ENCODE results near the gene HDDC2.

Gene HDDC2

DNA sequence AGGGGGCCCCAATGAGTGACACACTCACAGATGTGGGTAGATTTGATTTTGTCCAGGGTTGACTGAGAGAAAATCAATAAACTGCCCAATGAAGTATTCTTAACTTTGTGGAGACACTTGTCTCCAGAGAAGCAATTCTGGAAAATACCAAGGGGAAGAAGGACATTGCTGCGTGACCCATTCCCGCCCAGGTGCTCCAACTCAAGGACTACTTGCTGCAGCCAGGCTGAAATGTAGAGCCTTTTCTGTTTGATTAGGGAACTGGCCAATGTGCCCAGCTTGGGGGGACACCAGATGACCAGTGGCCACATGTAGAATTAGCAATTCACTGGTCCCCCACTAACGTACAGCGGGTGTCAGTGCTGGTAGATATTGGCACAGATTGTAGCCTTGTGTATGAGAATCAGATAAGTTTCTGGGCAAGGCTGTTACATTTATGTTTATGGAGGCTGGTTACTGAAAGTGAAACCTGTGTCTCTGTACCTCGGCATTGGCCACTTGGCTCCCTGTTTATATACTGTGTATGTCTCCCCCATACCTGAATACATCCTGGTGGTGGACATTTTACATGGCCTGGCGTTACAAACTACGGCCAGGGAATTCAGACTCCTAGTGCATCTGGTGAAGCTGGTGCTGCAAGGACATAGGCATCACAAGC is 32.3 kb downstream of the HDDC2 start:
- H3K27ac Mint-ChIP-seq, result no peak overlapping the region
- H3K9me3 Mint-ChIP-seq, result no peaks in the 10 kb centered on the region
- no peaks in the 10 kb centered on the region for H3K4me1 Mint-ChIP-seq
- H3K27me3 Mint-ChIP-seq, result no peaks in the 10 kb centered on the region
- peaks cover 33% of the 10 kb centered on the region for H3K36me3 Mint-ChIP-seq (ENCODE audit: low read depth)
- H3K4me3 Mint-ChIP-seq, result no peak overlapping the region
- ATAC-seq (no peak), DNase-seq (no peak)

DNA sequence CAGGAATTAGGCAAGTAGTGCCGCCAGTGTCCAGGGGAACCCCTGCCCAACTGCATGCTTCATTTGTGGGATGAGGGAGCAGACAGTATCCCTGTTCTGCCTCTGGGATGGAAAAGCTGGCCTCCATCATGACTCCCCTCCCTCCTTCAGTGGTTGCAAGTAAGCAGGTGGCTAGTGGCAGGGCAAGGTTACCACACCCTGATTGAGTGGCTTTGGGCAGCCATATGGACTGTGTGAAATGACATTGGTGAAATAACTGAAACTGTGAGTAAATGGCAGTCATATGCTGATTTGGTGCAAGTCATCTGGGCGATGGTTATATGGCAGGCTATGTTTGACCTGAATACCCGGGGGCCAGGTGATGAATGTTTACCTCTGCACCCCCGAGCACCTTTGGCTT is 33.0 kb downstream of the HDDC2 start:
- Mint-ChIP-seq H3K4me3 (no peak overlapping the region), H3K27ac (no peak overlapping the region), H3K4me1 (no peaks in the 10 kb centered on the region), H3K9me3 (no peaks in the 10 kb centered on the region), H3K36me3 (ENCODE audit: low read depth) (peaks cover 27% of the 10 kb centered on the region), H3K27me3 (no peaks in the 10 kb centered on the region)
- DNase-seq (no peak), ATAC-seq (no peak)

DNA sequence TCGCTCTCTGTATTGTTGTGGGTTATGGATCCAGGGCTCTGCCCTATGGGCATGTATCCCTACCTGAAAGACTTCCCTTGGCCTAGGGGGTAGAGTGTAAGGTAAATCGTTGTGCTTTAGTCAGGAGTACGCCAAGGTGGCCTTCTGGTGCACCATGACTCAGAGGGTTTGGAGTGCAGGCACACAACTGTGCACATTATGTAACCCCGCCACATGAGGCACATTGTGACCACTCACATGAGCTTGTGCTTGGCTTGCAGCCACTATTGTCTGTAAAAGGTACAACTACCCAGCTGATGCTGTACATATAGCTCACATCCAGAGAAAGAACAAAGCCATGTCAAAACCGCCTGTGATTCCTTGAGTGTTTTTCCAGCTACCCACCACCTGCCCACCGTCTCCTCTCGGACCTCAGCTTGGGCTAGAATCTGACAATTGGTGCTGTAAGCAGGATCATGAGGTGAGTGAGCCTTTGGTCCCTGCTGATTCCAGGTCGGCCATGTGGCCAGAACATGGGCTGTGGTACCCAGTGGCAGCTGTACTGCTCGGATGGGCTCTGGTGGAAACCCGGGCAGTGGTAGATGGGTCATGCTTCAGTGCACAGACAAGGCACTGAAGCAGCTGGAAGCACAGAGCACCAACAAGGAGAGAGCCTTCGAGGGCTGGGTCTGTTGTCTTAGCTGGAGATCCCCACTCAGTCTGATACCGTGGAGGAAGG is 33.8 kb downstream of the HDDC2 start:
- H3K27ac Mint-ChIP-seq, result no peak overlapping the region
- H3K4me1 Mint-ChIP-seq, result no peaks in the 10 kb centered on the region
- H3K4me3 Mint-ChIP-seq, result no peak overlapping the region
- ATAC-seq (no peak), DNase-seq (no peak)
- peaks cover 21% of the 10 kb centered on the region for H3K36me3 Mint-ChIP-seq (ENCODE audit: low read depth)
- no peaks in the 10 kb centered on the region for H3K27me3 Mint-ChIP-seq
- H3K9me3 Mint-ChIP-seq, result no peaks in the 10 kb centered on the region

DNA sequence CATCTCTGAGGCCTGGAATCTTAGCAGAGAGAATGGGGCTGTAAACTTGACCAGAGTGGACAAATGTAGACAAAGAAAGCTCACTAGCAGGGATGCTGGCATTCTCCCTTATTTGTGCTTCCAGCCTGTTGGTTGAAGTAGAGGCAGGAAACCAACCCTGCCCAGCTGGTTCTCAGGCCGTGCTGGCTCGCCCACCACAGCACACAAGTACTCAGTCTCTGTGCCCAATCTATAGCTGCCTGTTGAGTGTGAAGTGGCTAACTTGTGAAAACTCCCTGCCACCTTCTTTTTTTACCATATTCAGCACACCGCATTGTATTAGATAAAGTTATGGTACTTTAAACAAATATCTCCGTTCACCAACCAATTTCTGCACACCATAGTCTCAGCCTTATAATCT is 37.3 kb downstream of the HDDC2 start:
- Mint-ChIP-seq H3K4me1 (no peaks in the 10 kb centered on the region), H3K36me3 (ENCODE audit: low read depth) (peaks cover 1% of the 10 kb centered on the region), H3K27ac (no peak overlapping the region), H3K9me3 (no peaks in the 10 kb centered on the region), H3K4me3 (no peak overlapping the region), H3K27me3 (no peaks in the 10 kb centered on the region)
- DNase-seq, result no peak
- ATAC-seq, result no peak

DNA sequence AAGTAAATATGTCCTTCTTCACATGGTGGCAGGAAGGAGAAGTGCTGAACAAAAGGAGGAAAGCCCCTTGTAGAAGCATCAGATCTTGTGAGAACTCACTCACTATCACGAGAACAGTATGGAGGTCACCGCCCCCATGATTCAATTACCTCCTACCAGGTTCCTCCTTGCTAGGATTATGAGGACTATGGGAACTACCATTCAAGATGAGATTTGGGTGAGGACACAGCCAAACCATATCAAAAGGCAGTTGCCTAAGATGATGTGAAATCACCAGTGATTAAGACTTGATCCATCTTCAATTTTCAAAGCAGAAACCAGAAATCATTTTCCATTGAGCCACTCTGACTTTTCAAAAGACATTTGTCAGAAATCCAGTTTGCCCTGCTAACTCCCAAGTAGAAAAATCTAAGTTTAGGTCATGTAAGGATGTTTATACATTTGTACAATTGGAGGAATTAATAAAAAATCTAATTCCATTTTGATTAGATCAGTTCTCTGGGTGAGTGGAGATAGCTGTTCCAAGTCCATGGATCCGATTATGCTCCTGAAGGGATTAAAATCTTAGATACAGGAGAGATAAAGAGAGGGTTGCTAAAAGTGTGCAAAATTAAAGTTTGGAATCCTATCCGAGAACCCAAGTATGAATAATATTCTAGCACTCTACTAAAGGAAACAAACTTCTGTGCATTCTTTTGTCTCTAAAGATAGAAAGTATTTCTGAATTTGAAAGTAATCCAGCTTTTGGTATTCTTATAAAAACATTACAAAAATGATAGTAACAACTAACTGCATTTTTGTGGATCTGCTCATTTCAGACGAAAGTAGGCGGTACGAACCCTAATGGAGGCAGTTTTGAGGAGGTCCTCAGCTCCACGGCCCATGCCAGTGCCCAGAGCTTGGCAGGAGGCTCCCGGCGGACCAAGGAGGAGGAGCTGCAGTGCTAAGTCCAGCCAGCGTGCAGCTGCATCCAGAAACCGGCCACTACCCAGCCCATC is 39.5 kb downstream of the HDDC2 start:
- DNase-seq (no peak), ATAC-seq (no peak)
- Mint-ChIP-seq H3K4me3 (no peak overlapping the region), H3K9me3 (no peaks in the 10 kb centered on the region), H3K4me1 (no peaks in the 10 kb centered on the region), H3K36me3 (ENCODE audit: low read depth) (peaks cover 1% of the 10 kb centered on the region), H3K27ac (no peak overlapping the region), H3K27me3 (no peaks in the 10 kb centered on the region)

DNA sequence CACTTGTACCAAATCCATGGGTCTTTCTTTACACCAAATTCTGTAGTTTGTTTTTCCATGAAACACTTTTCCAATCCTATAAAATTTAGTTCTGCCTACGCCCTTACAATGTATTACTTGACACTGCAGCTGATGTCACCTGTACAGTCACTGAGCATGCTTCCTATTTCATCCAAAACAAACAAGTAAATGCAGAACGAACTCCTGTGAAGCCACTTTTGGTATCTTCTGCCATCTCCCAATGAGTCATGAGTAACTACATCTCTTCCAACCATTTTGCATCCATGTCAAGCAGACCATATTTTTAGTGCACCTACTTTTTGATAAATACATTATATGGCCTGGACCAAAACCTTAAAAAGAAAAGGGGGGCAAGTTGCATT is 42.4 kb downstream of the HDDC2 start:
- Mint-ChIP-seq H3K27me3 (no peaks in the 10 kb centered on the region), H3K4me3 (no peak overlapping the region)

DNA sequence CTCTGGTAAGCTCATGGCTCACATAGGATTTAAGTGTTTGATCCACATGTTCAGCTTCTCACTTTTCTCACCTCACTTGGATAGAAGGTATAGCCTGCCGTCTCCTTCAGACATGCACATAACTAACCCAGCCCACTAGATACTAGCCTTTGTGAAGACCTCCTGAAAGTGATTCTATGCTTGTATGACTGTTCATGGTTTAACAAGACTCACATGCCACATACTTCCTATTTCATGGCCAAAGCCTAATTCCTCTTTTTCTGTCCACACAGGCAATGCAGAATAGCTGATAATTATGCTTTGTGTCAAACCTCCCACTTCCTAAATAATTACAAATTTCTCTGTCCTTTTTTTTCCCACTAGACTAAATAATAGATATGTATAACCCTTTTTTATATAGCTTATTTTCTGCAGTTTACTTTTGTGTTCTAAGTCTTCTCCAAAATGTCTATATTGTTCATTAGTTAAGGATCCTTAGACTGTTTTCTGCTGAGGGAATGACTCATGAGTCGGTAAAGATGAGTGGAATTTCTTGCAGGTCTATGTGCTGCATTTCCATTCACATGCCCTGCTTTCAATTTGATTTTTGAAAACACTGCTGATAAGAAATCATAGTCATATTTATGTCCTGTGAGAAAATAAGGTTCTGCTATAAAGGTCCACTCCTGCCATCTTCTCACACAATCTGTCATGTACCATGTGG is 43.0 kb downstream of the HDDC2 start:
- Mint-ChIP-seq H3K4me3 (no peak overlapping the region), H3K27me3 (no peaks in the 10 kb centered on the region), H3K27ac (no peak overlapping the region), H3K4me1 (no peaks in the 10 kb centered on the region), H3K36me3 (ENCODE audit: low read depth) (no peaks in the 10 kb centered on the region), H3K9me3 (no peaks in the 10 kb centered on the region)
- no peak for DNase-seq
- ATAC-seq, result no peak

More for the DNA sequence above, 42.4 kb downstream of the HDDC2 start:
- ATAC-seq (no peak), DNase-seq (no peak)
- Mint-ChIP-seq H3K27ac (no peak overlapping the region), H3K36me3 (ENCODE audit: low read depth) (no peaks in the 10 kb centered on the region), H3K9me3 (no peaks in the 10 kb centered on the region), H3K4me1 (no peaks in the 10 kb centered on the region)

DNA sequence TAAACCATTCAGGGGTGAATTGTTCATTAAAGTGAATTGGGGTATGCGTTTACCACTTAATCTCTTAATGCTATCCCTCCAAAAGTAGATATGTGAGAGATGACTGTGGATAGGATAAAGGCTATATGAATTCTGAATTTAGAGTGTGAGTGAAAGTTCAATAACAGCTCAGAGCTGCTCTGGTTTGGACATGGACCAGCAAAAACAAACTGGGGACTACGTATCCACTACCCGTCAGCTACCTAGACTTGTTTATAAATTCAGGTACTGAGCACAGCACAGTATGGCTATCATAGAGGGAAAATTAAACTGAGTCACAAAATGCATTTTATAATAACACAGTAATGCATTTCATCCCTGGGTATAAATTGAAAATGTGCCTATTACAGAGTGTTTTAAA is 44.4 kb downstream of the HDDC2 start:
- DNase-seq, result no peak
- no peaks in the 10 kb centered on the region for H3K4me1 Mint-ChIP-seq
- ATAC-seq, result no peak

DNA sequence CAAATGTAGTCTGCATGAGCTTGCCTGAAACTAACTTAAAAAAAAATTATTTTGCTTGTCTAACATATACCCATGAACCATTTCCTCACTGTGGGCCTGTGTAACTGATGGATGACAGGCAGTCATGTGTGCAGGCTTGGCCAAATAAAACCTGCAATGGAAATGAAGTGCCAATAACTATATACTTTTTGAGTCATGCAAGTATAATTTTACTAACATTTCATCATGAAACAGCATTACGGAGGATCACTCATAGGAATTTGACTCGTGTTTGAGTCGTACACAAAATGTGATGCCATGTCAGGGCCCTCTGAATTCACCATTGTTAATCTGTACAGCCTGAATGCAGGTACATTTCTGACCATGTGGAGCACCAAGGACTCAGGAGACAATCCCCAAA is 46.6 kb downstream of the HDDC2 start:
- Mint-ChIP-seq H3K27me3 (peaks cover 2% of the 10 kb centered on the region), H3K4me1 (no peaks in the 10 kb centered on the region), H3K4me3 (no peak overlapping the region), H3K9me3 (no peaks in the 10 kb centered on the region), H3K36me3 (ENCODE audit: low read depth) (no peaks in the 10 kb centered on the region), H3K27ac (no peak overlapping the region)
- no peak for DNase-seq
- ATAC-seq, result no peak

More for the DNA sequence above, 44.4 kb downstream of the HDDC2 start:
- Mint-ChIP-seq H3K36me3 (ENCODE audit: low read depth) (no peaks in the 10 kb centered on the region), H3K9me3 (no peaks in the 10 kb centered on the region), H3K4me3 (no peak overlapping the region), H3K27ac (no peak overlapping the region), H3K27me3 (no peaks in the 10 kb centered on the region)

DNA sequence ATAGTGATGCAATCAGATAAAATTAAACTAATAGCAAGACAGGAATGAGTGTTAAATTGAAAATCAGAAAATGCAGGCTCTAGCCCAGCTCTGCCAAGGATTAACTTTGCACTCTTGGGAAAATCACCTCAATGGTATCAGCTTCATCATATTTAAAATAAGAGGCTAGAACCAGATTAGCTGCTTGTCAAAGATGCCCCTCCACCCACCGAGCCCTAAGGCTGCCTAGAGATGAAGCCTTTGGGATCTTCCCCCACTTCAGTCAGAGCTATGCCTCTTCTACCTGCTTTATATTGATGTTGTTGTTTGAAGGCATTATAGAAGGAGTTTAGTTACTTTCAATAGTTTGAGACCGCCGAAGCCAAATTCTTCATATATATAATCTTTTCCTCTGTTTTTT is 47.4 kb downstream of the HDDC2 start:
- Mint-ChIP-seq H3K27ac (no peak overlapping the region), H3K4me3 (no peak overlapping the region), H3K36me3 (ENCODE audit: low read depth) (no peaks in the 10 kb centered on the region), H3K27me3 (peaks cover 2% of the 10 kb centered on the region), H3K4me1 (no peaks in the 10 kb centered on the region), H3K9me3 (no peaks in the 10 kb centered on the region)
- ATAC-seq (no peak), DNase-seq (no peak)

DNA sequence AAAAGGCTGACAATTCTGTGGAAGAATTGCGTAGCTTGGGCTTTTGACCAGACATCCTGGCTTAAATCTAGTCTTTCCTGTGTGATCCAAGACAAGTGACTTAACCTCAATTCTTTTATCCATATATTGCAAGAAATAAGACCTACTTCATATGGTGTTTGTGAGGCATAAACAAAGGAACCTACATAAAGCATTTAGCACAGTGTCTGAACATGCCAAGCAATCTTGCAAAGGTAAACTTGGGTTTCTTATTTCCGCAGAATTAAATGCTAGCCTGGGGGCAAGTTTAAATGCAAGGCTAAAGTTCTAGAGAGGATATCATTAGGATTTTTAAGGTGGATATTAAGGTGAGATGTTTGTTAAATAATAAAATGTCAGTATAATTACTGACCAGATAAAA is 47.9 kb downstream of the HDDC2 start:
- Mint-ChIP-seq H3K27me3 (peaks cover 2% of the 10 kb centered on the region), H3K4me1 (no peaks in the 10 kb centered on the region), H3K36me3 (ENCODE audit: low read depth) (no peaks in the 10 kb centered on the region), H3K4me3 (no peak overlapping the region), H3K27ac (no peak overlapping the region), H3K9me3 (no peaks in the 10 kb centered on the region)
- no peak for DNase-seq
- ATAC-seq, result no peak

DNA sequence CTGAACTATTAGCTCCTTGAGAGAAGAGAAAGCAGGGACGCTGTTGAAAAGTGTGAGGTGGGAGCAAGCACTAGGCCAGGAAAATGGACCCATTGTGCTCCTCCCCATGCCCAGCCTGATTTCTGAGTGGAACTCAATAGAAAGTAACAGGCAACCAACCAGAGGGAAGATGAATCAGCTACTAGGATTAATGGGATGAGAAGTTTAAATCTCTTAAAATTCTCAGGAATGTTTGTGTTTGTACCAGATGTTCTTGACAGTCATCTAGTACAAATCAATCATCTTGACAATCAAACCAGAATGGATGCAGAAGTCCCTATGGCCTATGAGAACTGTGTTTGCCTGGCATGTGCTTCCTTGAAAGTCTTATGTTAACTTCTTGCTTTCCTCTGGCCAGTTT is 48.9 kb downstream of the HDDC2 start:
- H3K27ac Mint-ChIP-seq, result no peak overlapping the region
- no peaks in the 10 kb centered on the region for H3K9me3 Mint-ChIP-seq
- no peak overlapping the region for H3K4me3 Mint-ChIP-seq
- ATAC-seq (no peak), DNase-seq (no peak)
- H3K27me3 Mint-ChIP-seq, result peaks cover 4% of the 10 kb centered on the region
- no peaks in the 10 kb centered on the region for H3K36me3 Mint-ChIP-seq (ENCODE audit: low read depth)
- H3K4me1 Mint-ChIP-seq, result no peaks in the 10 kb centered on the region

DNA sequence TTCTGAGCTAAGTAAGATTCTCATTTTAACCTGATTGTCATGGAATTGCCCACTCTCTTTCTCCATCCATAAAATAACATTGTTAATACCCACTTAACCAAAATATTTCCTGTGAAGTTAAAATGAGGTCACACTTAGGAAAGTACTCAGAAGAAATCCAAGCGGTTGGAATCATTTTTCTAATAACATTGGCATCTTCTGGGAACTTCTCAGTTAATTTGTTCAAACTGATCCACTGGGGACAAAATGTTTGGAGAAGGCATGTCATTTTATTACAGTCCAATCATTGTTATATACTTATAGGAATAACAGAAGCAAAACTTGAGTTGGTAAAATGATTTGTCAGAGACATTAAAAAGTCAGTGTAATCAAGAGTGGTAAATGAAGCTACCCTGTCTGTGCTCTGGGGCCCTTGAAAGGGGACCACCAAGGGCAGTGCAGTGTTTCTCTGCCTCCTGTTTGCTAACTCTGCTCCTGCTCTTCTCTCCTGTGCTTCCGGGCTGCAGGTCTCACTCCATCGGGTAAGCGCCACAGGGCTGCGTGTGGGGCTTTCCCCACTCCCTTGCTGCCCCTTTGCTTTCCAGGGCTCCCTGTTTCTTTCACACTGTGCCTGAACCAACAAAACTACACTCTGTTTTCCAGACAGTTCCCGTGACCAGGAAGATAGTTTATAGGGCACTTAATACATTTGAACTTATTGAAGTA is 50.1 kb downstream of the HDDC2 start:
- H3K4me1 Mint-ChIP-seq, result no peaks in the 10 kb centered on the region
- H3K4me3 Mint-ChIP-seq, result no peak overlapping the region
- DNase-seq, result no peak
- H3K36me3 Mint-ChIP-seq (ENCODE audit: low read depth), result no peaks in the 10 kb centered on the region
- H3K9me3 Mint-ChIP-seq, result no peaks in the 10 kb centered on the region
- peaks cover 4% of the 10 kb centered on the region for H3K27me3 Mint-ChIP-seq
- H3K27ac Mint-ChIP-seq, result no peak overlapping the region
- ATAC-seq, result no peak

DNA sequence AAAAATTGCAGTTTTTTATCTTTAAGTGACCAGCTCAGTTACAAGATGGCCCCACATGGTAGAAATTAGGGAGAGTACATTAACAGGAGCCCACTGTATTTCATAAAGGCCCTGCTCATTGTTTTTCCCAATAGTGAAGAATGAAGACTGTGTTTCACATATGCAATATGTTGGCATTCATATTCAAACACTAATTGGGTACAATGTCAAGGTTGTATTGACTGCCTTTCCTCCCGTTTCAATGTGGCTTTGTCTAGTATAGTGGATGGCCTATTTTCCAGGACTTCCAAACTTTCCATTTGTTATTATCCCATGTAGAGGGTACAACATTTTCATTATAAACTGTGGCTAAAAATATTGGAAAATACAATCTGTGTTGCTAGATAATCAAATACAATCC is 51.3 kb downstream of the HDDC2 start:
- H3K36me3 Mint-ChIP-seq (ENCODE audit: low read depth), result no peaks in the 10 kb centered on the region
- DNase-seq (no peak), ATAC-seq (no peak)

More for the DNA sequence above, 51.3 kb downstream of the HDDC2 start:
- no peaks in the 10 kb centered on the region for H3K9me3 Mint-ChIP-seq
- no peak overlapping the region for H3K4me3 Mint-ChIP-seq
- no peak overlapping the region for H3K27ac Mint-ChIP-seq
- peaks cover 4% of the 10 kb centered on the region for H3K27me3 Mint-ChIP-seq
- no peaks in the 10 kb centered on the region for H3K4me1 Mint-ChIP-seq
